Tibial nerve (tissue), 4 donors: ENCODE data around the gene PROK2. TPM values are rescaled to one million over a fixed set of nuclear protein-coding genes. Genes with fewer than 3 reads are reported as not detected.

Source experiments
- DNase-seq, 2 donors: peaks; one replicate each; pipeline ENCODE4 v3.0.0-alpha.2; 2019; ENCODE audit warnings: low spot score in 2 of 2
- H3K27ac ChIP-seq, 4 donors: fragments of 200-600 bp; sonication (generic) in 3 of 4; one replicate each; pipeline ENCODE4 v1.5.1; 2017 to 2019; ENCODE audit warnings: mild to moderate bottlenecking in 1 of 4
- H3K27me3 ChIP-seq, 2 donors: fragments of 200-600 bp; sonication (generic) in 1 of 2; one replicate each; pipeline versions ENCODE4 v1.5.1 to v1.6.0; 2017 to 2019
- H3K36me3 ChIP-seq, 3 donors: fragments of 200-600 bp; sonication (generic); one replicate each; pipeline ENCODE4 v1.5.1; 2018 to 2019
- H3K4me1 ChIP-seq, 4 donors: fragments of 200-600 bp; sonication (generic) in 3 of 4; one replicate each; pipeline ENCODE4 v1.5.1; 2017 to 2019
- H3K4me3 ChIP-seq, 4 donors: fragments of 200-600 bp; sonication (generic) in 3 of 4; one replicate each; pipeline ENCODE4 v1.5.1; 2017 to 2019; ENCODE audit warnings: mild to moderate bottlenecking in 1 of 4, moderate library complexity in 1 of 4
- H3K9me3 ChIP-seq, 4 donors: fragments of 200-600 bp; sonication (generic) in 3 of 4; one replicate each; pipeline ENCODE4 v1.5.1; 2017 to 2019
- CTCF ChIP-seq, 5 experiments: fragments of 200-600 bp in 3 of 5; fragments of 450-650 bp in 2 of 5; sonication (generic) in 3 of 5; IDR thresholded peaks; one replicate each; pipeline ENCODE4 v1.5.1; 2016 to 2019; ENCODE audit warnings: antibody characterized with exemption in 5 of 5, mild to moderate bottlenecking in 3 of 5, moderate library complexity in 2 of 5
- EP300 ChIP-seq, 2 donors: sonication (generic); formaldehyde crosslinking; IDR thresholded peaks; one replicate each; pipeline ENCODE4 v1.6.1; 2017; ENCODE audit warnings: antibody characterized with exemption in 2 of 2, mild to moderate bottlenecking in 1 of 2
- POLR2A ChIP-seq, 2 donors: fragments of 450-650 bp; IDR thresholded peaks; one replicate each; pipeline ENCODE4 v1.6.1; 2017; ENCODE audit warnings: antibody characterized with exemption in 2 of 2, mild to moderate bottlenecking in 2 of 2, moderate library complexity in 2 of 2
- WGBS, 2 donors: methylation state at CpG; one replicate each; pipeline ENCODE4 v1.1.5; 2018; 5-methylcytosine and 5-hydroxymethylcytosine counted together
- total RNA-seq, 4 donors: library from RNA; depleted of rRNA; stranded (reverse); fragments of >200 nt; gene quantifications; one replicate each; pipeline ENCODE4 v1.1.0, GENCODE V29; 2016

The PROK2 gene
- total RNA-seq, 4 donors from 2014 or later, result 0.21 TPM; not detected in 3

GRCh38 chr3:71759401-71759800 is 25.5 kb downstream of the PROK2 start:
- no peak for DNase-seq
- TF ChIP-seq EP300 (IDR thresholded peaks at IDR 0.05) (no peak), CTCF (IDR thresholded peaks at IDR 0.05) (no peak), POLR2A (IDR thresholded peaks at IDR 0.05) (no peak)
- Histone ChIP-seq H3K4me1 (peaks cover 0 to 1% (median 0%) of the 10 kb centered on the region in 4 donors), H3K36me3 (no peaks in the 10 kb centered on the region), H3K9me3 (no peaks in the 10 kb centered on the region), H3K4me3 (no peak overlapping the region), H3K27ac (no peak overlapping the region), H3K27me3 (peaks cover 0 to 41% of the 10 kb centered on the region in 2 donors)
- WGBS, 2 donors, result 58 to 71% methylated on average over 5 of the region's 5 CpGs

- WGBS, 2 donors, result 90 to 94% methylated on average over 2 of the region's 2 CpGs
- TF ChIP-seq POLR2A (IDR thresholded peaks at IDR 0.05) (no peak), CTCF (IDR thresholded peaks at IDR 0.05) (no peak), EP300 (IDR thresholded peaks at IDR 0.05) (no peak)
- H3K36me3 ChIP-seq, result no peaks in the 10 kb centered on the region
Observed at GRCh38 chr3:71758091-71758490, 26.9 kb downstream of the PROK2 start.

GRCh38 chr3:71754610-71755253 is 30.2 kb downstream of the PROK2 start:
- Histone ChIP-seq H3K9me3 (no peaks in the 10 kb centered on the region), H3K27ac (no peak overlapping the region), H3K27me3 (peaks cover 0 to 44% of the 10 kb centered on the region in 2 donors), H3K4me1 (peaks cover 0 to 11% (median 0%) of the 10 kb centered on the region in 4 donors), H3K4me3 (peak overlapping the region in 3 of 4 donors; percentile 30 to 61 (median 40)), H3K36me3 (no peaks in the 10 kb centered on the region)
- TF ChIP-seq EP300 (IDR thresholded peaks at IDR 0.05), result no peak
- TF ChIP-seq POLR2A (IDR thresholded peaks at IDR 0.05), result no peak
- TF ChIP-seq CTCF (IDR thresholded peaks at IDR 0.05), result no peak
- no peak for DNase-seq
- 13 to 14% methylated on average over 34 to 65 of the region's 65 CpGs for WGBS, 2 donors

More at GRCh38 chr3:71758091-71758490, 26.9 kb downstream of the PROK2 start:
- Histone ChIP-seq H3K4me3 (no peak overlapping the region), H3K27ac (no peak overlapping the region), H3K27me3 (peaks cover 0 to 43% of the 10 kb centered on the region in 2 donors), H3K4me1 (peaks cover 0 to 6% (median 0%) of the 10 kb centered on the region in 4 donors), H3K9me3 (no peaks in the 10 kb centered on the region)
- no peak for DNase-seq

- DNase-seq, result no peak
- no peaks in the 10 kb centered on the region for H3K36me3 ChIP-seq
- H3K27me3 ChIP-seq, result peaks cover 0 to 44% of the 10 kb centered on the region in 2 donors
- peak within 1 kb of the TSS in 1 of 4 donors; percentile 61 for H3K27ac ChIP-seq
- peaks cover 0 to 11% (median 0%) of the 10 kb centered on the region in 4 donors for H3K4me1 ChIP-seq
- no peaks in the 10 kb centered on the region for H3K9me3 ChIP-seq
- WGBS, 2 donors, result 2% methylated on average over 11 to 66 of the region's 131 CpGs
- peak within 1 kb of the TSS in 3 of 4 donors; percentile 30 to 61 (median 40) for H3K4me3 ChIP-seq
- TF ChIP-seq POLR2A (IDR thresholded peaks at IDR 0.05), result no peak
- no peak for TF ChIP-seq CTCF (IDR thresholded peaks at IDR 0.05)
- no peak for TF ChIP-seq EP300 (IDR thresholded peaks at IDR 0.05)
Observed at GRCh38 chr3:71753701-71754609, 31.0 kb downstream of the PROK2 start, which contains the start of gene GPR27. GPR27 (plus strand) TSS chr3:71753855; CDS start chr3:71754050, 195 bp downstream.
